ENCODE measurements around the gene DNAJC1.

The DNAJC1 gene

DNA sequence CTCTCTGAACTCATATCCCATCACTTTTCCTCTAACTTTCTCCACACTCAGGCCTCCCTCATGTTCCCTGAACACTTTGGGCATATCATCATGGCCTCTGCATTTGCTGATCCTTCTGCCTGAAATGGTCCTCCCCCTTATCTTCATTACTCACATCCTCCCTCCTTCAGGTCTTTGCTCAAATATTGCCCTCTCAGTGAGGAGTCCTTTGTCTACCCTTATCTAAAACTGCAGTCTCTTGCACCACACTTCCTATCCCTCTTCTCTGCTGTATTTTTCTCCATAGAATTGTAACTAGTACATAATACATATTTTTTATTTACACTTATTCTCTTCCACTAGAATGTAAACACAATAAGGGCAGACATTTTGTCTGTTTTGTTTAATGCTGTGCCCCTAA, 41.7 kb downstream of the DNAJC1 start:
- DNase-seq, result no peak

DNA sequence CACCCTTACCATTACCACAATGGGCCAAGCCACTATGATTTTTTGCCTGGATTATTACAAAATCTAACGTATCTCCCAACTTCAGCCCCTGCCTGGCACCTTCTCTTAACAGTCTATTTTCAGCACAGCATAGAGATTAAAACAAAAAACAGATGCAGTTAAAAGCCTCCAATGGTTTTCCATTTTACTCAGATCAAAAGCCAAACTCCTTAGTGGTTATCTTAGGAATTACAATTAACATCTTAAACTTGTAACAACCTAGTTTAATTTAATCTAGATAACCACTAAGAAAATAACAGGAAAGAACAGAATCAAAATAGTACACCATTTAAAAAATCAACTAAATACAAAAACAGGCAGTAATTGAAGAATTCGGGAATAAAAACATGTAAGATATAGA, 43.5 kb downstream of the DNAJC1 start:
- DNase-seq, result no peak

DNA sequence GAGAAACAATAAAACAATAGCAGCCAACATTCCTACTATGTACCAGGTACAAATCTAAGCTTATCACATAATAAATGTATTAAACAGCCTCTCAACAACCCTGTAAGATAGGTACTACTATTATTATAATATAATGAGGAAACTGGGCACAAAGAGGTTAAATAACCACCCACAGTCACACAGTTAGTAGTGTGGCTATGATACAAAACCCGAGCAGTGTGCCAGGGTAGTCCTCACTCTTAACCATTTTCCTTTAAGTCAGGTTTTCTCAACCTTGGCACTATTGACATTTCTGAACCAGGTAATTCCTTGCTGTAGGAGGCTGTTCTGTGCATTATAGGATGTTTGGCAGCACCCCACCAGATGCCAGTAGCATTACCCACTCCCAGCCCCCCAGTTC, 48.8 kb downstream of the DNAJC1 start:
- no peak for DNase-seq

DNA sequence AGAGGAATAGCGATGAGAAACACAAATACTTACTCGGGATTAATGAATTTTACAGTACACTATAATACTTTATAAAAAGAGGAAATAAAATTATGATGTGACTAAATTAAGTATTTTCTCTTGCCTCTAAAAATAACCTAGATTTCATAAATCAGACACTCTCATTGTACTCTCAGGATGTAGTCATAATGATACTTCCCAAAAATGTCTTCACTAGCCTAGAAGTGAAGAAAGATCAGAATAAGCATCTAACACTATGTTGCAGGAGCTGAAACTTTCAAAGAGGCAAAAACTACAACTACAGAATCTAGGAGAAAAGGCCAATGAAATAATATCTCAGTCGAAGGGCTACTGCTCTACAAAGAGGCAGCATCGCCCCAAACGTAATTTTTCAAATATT, 49.4 kb downstream of the DNAJC1 start:
- DNase-seq, result no peak

DNA sequence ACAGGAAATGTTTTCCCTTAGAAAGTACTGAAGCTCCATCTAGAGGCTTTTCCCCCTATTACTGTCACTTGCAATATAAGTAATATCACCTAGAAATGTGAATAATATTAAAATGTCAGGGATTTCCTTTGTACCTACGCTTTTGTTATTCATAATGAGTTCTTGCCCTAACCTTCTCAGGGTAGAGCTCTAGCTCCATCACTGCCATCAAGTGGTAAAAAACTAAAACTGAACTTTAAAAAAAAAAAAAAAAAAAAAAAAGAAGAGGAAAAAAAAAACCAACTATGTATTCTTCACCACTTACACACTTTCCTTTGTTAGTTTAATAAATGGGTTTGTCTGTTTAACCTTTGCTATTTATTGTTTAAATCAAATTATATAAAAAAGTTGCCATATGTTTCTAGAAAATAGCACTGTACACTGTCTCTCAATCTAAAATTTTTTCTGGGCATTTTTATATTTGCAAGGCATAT, 49.9 kb downstream of the DNAJC1 start:
- no peak for DNase-seq

DNA sequence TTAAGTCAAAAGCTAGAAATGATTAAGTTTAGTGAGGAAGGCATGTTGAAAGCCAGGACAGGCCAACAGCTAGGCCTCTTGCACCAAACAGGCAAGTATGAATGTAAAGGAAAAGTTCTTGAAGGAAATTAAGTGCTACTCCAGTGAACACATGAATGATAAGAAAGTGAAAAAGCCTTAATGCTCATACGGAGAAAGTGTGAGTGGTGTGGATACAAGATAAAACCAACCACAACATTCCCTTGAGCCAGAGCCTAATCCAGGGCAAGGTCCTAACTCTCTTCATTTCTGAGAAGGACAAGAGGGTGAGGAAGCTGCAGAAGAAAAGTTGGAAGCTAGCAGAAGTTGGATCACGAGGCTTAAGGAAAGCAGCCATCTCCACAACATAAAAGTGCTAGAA, 53.0 kb downstream of the DNAJC1 start:
- DNase-seq, result no peak

DNA sequence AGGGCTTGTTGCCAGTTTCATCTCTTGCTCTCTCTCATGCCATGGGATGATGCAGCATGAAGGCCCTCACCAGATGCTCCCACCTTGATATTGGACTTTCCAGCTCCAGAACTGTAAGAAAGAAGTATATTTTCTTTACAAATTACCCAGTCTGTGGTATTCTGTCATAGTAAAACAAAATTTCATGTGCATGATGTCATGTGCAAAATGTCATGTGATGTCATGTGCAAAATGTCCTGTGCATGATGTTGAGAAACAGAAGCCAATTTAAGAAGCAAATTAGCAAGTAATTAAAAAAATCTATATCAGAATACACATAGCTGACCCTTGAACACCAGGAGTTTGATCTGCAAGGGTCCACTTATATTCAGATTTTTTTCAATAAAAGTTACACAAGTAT, 56.6 kb downstream of the DNAJC1 start:
- DNase-seq, result no peak

DNA sequence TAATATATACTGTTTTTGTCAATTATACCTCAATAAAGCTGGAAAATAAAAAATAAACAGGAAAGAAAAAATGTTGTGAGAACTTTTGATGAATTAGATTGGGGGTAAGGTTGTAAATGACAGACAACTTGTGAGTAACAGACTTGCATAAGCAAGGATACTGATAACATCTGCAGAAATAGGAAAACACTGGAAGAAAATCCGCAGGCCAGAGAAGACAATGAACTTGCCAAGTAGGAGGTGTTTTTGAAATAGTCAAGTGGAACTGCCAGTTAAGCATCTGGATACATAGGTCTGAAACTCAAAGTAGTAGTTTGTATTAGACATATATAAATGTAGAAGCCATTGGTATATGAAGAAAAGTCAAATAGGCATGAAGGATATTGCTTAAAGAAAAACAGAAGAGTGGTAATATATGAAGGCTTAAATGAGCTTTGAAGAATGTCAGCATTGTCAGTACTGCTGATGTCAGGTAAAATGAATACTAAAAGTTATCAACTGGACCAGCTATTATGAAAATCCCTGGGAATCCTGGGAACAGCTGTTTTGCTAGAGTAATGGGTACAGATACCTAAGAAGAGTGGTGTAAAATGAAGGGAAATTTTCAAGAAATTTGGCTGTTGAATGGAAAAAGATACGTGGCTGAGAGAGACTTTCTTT, 58.7 kb downstream of the DNAJC1 start:
- DNase-seq, result no peak

DNA sequence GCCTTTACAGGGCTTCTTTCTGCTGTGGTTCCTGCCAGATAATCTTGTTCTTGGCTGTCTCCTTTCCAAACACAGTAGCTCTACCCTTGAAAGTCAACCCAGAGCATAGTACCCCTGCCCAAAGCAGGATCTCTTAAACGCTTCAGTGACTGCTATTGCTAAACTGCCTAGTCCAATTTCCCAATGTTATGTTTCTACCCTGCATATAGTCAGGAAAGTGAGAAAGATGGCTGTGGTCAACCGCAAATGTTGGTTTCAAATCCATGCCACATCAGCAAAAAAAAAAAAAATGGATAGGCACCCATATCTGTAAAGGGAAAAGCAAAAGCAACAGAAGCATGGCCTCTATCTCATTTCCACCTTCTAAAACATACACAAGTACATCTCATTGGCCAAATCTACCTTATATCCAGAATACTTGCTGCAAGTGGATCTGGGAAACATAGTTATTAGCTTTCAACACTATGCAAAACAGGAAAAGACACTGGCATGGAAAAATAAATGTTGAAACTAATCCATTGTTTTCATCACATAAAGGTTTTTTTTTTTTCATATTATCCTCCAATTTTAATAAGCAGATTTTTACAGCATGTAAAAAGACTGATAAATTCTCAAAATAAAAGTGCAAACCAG, 59.8 kb downstream of the DNAJC1 start:
- no peak for DNase-seq

DNA sequence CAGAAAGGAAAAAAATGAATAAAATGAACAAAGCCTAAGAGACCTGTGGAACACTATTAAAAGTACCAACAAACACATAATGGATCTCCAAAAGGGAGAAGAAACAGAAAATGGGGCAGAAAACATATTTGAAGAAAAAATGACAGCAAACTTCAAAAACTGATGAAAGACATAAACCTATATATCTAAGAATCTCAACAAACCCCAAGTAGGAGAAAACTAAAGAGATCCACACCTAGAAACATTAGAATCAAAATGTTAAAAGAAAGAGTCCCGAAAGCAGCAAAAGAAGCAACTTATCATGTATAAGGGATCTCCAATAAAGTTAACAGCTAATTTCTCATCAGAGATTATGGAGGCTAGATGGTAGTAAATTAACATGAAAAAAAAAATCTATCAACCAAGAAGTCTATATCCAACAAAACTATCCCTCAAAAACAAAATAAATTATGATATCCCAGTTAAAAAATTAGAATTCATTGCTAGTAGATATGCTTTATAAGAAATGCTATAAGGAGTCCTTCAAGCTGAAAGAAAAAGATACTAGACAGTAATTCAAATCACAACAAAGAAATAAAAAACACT, 68.0 kb downstream of the DNAJC1 start:
- DNase-seq, result no peak

DNA sequence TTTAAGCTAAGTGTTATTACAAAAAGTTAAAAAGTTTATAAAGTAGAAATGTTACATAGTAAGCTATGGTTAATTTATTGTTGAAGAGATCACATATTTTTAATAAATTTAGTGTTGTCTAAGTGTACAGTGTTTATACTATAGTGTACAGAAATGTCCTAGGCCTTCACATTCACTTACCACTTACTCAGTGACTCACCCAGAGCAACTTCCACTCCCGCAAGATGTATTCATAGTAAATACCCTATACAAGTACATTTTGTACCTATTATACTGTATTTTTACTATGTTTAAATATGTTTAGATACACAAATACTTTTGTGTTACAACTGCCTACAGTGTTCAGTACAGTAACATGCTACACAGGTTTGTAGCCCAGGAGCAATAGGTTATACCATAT, 69.2 kb downstream of the DNAJC1 start:
- DNase-seq, result no peak

DNA sequence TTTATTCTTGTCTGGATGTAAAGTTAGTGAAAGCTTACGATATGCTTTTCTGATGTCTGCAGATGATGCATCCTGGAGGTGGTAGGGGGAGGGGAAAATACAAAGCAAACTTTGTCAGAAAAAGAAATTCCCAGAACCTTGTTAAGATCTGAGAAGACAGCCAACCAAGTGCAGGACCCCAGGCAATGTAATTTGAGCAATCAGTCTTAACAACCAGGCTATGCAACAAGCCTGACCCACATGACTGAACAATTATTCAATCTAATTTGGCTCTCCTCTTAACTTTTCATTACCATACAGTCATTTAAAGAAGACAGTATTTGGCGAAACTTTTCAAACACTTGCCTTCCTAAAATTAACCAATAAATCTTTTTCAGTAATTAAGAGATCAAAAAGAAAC, 74.5 kb downstream of the DNAJC1 start:
- DNase-seq, result no peak

DNA sequence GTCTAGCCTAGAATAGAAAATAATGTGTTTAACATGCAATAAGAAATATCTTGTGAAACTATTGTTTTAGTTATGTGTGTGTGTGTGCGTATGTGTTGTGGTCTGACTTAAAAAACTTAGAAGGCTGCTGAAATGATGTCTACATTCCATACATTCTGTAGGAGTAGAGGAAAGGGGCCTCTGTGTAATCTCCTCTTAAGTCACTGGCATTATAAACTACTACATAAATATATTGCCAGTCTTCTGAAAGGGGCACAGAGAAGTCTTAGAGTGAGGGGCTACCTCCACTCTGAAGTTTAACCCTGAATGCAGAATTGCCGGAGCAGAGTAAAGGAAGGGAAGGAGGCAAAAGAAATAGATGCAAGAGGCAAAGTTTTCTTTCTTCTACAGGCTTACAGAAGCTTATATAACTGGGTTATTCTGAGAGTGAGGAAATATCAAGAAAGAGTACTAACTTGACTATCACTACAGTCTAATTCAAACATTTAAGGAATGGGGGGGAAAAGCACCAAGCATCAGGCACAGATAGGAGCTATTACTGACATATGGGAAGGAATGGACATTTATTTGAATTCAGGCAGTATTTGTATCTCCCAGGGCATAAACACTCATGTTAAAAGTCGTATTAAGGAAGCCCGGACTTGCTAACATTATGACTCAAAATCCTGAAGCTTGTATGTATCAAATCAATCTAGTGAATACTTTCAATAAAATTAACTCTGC, 75.7 kb downstream of the DNAJC1 start:
- no peak for DNase-seq

DNA sequence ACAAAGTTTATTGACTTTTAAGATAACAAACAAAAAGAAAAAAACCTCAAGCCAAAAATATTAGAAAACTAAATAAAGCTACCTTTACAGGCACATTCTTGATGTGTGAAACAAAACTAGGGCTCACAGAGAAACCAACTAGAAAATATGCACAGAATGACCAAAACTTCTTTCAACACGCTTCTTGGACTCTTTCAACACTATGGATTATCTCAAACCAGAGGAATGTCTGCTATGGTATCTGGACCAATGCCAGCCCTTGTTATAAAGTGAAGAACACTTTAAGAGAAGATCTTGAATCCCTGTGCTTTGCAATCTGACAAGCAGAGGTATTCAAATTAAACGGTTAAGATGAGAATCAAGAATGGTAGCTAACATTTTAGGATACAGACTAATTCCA, 76.6 kb downstream of the DNAJC1 start:
- DNase-seq, result no peak

DNA sequence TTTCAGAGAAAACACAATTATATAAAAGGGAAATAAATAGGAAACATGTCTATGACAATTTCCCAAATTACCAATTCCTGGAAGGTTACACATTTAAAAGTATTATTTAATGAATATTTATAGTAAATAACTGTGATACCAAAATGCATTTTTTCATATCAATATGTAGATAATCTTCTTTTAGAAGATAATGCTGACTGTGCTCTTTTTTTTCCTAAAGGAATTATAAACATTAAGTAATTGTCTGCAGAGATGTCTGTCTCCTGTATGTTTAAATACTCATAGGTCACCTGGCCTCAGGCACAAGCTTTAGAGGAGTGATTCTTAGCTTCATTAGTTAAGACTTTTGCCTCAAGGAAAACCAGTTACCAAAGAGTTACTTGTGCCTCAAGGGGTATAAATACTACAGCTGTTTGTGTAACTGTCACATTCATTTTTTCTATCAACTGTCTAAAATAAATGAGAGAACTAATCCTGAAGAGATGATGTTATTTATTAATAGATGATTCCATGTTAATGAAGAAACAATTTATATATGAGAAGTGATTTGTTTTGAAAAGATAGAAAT, 77.1 kb downstream of the DNAJC1 start:
- DNase-seq, result no peak

DNA sequence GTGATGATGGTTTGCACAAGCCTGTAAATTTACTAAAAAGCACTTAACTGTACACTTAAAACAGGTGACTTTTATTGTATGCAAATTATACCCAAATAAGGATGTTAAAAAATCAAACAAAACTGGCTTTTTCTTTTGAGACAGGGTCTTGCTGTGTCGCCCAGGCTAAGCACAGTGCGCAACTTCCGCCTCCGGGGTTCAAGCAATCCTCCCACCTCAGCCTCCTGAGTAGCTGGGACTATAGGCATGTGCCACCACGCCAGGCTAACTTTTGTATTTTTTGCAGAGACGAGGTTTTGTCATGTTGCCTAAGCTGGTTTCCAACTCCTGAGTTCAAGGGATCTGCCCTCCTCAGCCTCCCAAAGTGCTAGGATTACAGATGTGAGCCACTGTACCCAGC, 77.7 kb downstream of the DNAJC1 start:
- DNase-seq, result no peak

DNA sequence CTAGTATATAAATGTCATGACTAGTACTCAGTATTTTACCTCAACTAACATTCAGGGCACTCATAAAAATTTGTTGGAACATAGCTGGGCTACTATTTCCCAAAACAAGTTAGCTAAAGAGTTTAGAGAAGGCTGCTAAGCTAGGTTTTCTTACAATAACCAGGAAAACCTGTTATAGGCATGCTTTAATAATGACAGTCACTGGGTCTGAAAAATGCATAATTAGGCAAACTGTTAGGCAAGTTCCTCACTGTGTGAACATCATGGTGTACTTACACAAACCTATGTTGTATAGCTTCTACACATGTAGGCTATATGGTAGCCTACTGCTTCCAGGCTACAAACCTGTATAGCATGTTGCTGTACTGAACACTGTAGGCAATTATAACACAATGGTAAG, 79.0 kb downstream of the DNAJC1 start:
- no peak for DNase-seq

DNA sequence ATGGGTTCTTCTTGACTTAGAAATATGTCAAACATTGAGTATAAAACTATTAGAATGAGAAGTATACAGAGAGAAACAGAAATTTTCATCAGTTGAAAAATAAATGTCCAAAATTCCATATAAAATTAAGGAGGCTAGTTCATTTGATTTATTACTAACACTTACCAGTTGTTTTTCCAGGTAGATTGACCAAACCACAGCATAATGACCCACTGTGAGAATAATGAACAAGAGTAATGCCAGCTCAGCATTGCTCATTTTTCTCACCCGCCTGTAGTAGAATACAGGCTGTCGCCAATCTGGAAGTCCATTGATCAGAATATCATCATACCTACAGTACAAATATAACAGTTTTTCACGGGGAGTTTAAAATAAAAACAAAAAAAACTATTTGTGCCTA, 82.9 kb downstream of the DNAJC1 start:
- no peak for DNase-seq

DNA sequence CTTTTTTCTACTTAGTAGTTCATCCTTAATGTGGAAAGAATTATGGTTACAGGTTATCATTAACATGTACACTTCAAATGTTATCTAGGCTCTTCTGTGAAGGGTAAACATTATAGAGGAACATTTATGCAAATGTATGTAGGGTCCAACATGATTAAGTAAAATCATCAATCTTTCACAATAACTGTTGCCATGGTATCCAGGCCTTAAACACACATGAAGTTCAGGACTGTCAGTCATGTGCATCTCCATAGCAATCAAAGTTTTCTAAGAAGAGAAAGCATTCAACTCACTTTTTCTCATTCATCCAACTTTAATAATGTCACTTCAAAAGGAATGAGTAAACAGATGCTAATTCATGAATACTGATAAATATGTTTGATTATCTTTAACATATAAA, 83.6 kb downstream of the DNAJC1 start:
- DNase-seq, result no peak

DNA sequence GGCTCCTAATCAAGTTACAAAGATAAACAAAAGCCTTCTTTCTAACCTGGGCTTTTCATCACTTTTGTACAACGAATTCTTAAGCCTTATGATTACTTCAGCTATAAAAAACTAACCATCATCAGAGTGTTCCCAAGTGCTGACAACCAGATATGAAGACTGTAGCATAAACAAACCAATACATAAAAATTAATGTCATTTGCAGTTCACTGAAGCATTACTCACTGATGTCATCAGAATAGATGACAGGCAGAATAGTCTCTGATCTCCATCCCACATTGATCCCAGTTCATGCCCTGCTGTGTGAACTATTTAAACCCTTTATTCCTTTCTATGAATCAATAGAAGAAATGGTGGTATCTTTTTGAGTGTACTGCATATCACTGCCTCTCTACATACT, 84.4 kb downstream of the DNAJC1 start:
- no peak for DNase-seq

DNA sequence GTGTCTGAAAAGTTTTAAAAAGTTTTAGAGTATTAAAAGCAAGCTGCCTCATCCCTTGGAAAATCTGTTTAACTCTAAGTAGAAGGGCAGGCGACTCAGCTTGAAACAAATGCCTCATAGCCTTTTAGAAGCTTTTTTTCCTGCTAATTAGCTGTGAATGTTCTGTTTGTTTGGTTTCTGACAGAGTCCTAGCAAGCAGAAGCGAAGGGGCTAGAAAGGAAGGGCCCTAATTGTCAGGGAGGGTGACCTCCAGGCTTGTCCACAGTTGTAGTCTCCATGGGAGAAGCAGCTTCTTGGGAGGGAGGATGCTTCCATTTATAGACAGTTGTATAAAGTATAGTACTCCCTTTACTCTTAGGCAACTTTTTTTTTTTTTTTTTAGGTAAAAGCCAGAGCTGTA, 90.9 kb downstream of the DNAJC1 start:
- no peak for DNase-seq

DNA sequence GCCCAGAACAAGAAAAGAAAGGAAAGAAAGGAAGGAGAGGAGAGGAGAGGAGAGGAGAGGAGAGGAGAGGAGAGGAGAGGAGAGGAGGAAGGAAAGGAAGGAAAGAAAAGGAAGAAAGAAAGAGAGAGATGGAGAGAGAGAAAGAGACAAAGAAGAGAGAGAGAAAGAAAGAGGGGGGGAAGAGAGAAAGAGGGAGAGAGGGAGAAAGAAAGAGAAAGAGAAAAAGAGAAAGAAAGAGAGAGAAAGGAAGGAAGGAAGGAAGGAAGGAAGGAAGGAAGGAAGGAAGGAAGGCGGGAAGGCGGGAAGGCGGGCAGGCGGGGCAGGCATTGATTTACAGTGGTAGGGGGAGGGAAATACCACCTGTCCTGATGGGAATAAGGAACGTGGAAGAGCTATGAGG, 92.7 kb downstream of the DNAJC1 start:
- no peak for DNase-seq

All from anterior cingulate cortex (tissue), 58 donors.